WTC11 (cell line): Measurements from ENCODE around the gene AKAP8. TPM values are rescaled to one million over a fixed set of nuclear protein-coding genes. Genes with fewer than 3 reads are reported as not detected.

Experiments used
- ATAC-seq: fragments of 200-7000 bp; cut with Tn5 transposase; 2 replicates; pipeline ENCODE4 v1.10.0; 2021; ENCODE audit warnings: mild to moderate bottlenecking, moderate library complexity
- CTCF ChIA-PET: fragments of 300-600 bp; sonication (Branson Sonifier 250); formaldehyde crosslinking; loops from one replicate; lab custom pipeline; 2021; ENCODE audit warnings: antibody characterized with exemption; lab: Charles Lee
- POLR2A ChIA-PET: fragments of 350-600 bp; sonication (Branson Sonifier 250); formaldehyde crosslinking; loops from one replicate; lab custom pipeline; 2021; ENCODE audit warnings: antibody characterized with exemption; lab: Charles Lee
- DNase-seq: peaks from one replicate; pipeline ENCODE4 v3.0.0; 2021; ENCODE audit warnings: low spot score
- H3K27ac Mint-ChIP-seq: 2 replicates; pipeline ENCODE4 v1.8.0; 2021; ENCODE audit warnings: mixed read lengths
- H3K27me3 Mint-ChIP-seq: 2 replicates; pipeline ENCODE4 v1.8.0; 2021; ENCODE audit warnings: low read depth, mild to moderate bottlenecking, moderate library complexity, mixed read lengths
- H3K36me3 Mint-ChIP-seq: 2 replicates; pipeline ENCODE4 v1.8.0; 2021; ENCODE audit warnings: mixed read lengths
- H3K4me1 Mint-ChIP-seq: 2 replicates; pipeline ENCODE4 v1.8.0; 2022; ENCODE audit warnings: mixed read lengths
- H3K4me3 Mint-ChIP-seq: 2 replicates; pipeline ENCODE4 v1.8.0; 2021; ENCODE audit warnings: mild to moderate bottlenecking, moderate library complexity, mixed read lengths
- H3K9me3 Mint-ChIP-seq: 2 replicates; pipeline ENCODE4 v1.8.0; 2021; ENCODE audit warnings: mixed read lengths
- CREM ChIP-seq: sonication (generic); formaldehyde crosslinking; IDR thresholded peaks from 2 replicates; pipeline ENCODE4 v1.8.1; 2022; ENCODE audit warnings: mild to moderate bottlenecking, missing genetic modification reagents, moderate library complexity
- EMX1 ChIP-seq: fragments of 250-450 bp; sonication (Bioruptor Pico); IDR thresholded peaks from 2 replicates; pipeline ENCODE4 v1.8.0; 2021; ENCODE audit warnings: mild to moderate bottlenecking
- JUN ChIP-seq: sonication (generic); formaldehyde crosslinking; IDR thresholded peaks from 2 replicates; pipeline ENCODE4 v1.8.0; 2023; ENCODE audit warnings: mild to moderate bottlenecking, missing genetic modification reagents
- KAT7 ChIP-seq: sonication (generic); formaldehyde crosslinking; IDR thresholded peaks from 2 replicates; pipeline ENCODE4 v1.8.1; 2023; ENCODE audit warnings: missing genetic modification reagents, mild to moderate bottlenecking, borderline replicate concordance
- MLX ChIP-seq: sonication (generic); formaldehyde crosslinking; IDR thresholded peaks from 2 replicates; pipeline ENCODE4 v1.8.1; 2023; ENCODE audit warnings: mild to moderate bottlenecking, missing genetic modification reagents, moderate library complexity
- NFATC4 ChIP-seq: fragments of 250-450 bp; sonication (Bioruptor Pico); IDR thresholded peaks from 2 replicates; pipeline ENCODE4 v1.9.0; 2021; ENCODE audit warnings: mild to moderate bottlenecking
- NR1H2 ChIP-seq: sonication (generic); formaldehyde crosslinking; IDR thresholded peaks from 2 replicates; pipeline ENCODE4 v1.9.0; 2021; ENCODE audit warnings: mild to moderate bottlenecking, moderate library complexity, missing genetic modification reagents
- OVOL2 ChIP-seq: fragments of 250-450 bp; sonication (Bioruptor Pico); IDR thresholded peaks from 2 replicates; pipeline ENCODE4 v1.9.0; 2021; ENCODE audit warnings: mild to moderate bottlenecking, borderline replicate concordance
- PRDM15 ChIP-seq: sonication (generic); formaldehyde crosslinking; IDR thresholded peaks from 2 replicates; pipeline ENCODE4 v1.8.0; 2022; ENCODE audit warnings: missing genetic modification reagents
- SOX15 ChIP-seq: fragments of 250-450 bp; sonication (Bioruptor Pico); IDR thresholded peaks from 2 replicates; pipeline ENCODE4 v1.9.0; 2021; ENCODE audit warnings: mild to moderate bottlenecking
- TCF7 ChIP-seq: sonication (generic); formaldehyde crosslinking; IDR thresholded peaks from 2 replicates; pipeline ENCODE4 v1.8.0; 2022; ENCODE audit warnings: mild to moderate bottlenecking, low read depth, missing genetic modification reagents, moderate library complexity
- TEAD1 ChIP-seq: sonication (generic); formaldehyde crosslinking; IDR thresholded peaks from 2 replicates; pipeline ENCODE4 v1.8.0; 2022; ENCODE audit warnings: mild to moderate bottlenecking, missing genetic modification reagents
- ZNF281 ChIP-seq: sonication (generic); formaldehyde crosslinking; IDR thresholded peaks from 2 replicates; pipeline ENCODE4 v1.8.0; 2023; ENCODE audit warnings: mild to moderate bottlenecking, missing genetic modification reagents
- ZNF396 ChIP-seq: fragments of 250-450 bp; sonication (Bioruptor Pico); IDR thresholded peaks from 2 replicates; pipeline ENCODE4 v1.8.0; 2021; ENCODE audit warnings: mild to moderate bottlenecking, moderate library complexity, borderline replicate concordance
- ZSCAN18 ChIP-seq: fragments of 250-450 bp; sonication (Bioruptor Pico); IDR thresholded peaks from 2 replicates; pipeline ENCODE4 v2.1.2; 2022; ENCODE audit warnings: mild to moderate bottlenecking, moderate library complexity
- total RNA-seq: library from RNA; stranded (reverse); gene quantifications from 3 replicates; pipeline ENCODE4 v1.2.3, GENCODE V29; 2021
- TF ChIP-seq, protein P1 (sequence below): sonication (generic); formaldehyde crosslinking; IDR thresholded peaks from 2 replicates; pipeline ENCODE4 v1.8.1; 2022; ENCODE audit warnings: missing genetic modification reagents, borderline replicate concordance
- TF ChIP-seq, protein P2 (sequence below): sonication (generic); formaldehyde crosslinking; conservative IDR thresholded peaks from 2 replicates; pipeline ENCODE4 v1.8.1; 2022; ENCODE audit warnings: mild to moderate bottlenecking, missing genetic modification reagents

AKAP8 gene
- total RNA-seq, 1 experiment from 2014 or later, result 65.9 TPM

GRCh38 chr19:15426485-15427349 is 47.1 kb upstream of the AKAP8 start (continued):
- TF ChIP-seq NFATC4 (CRISPR knock-in tag), result no peak
- TF ChIP-seq SOX15, result no peak
- TF ChIP-seq TEAD1 (CRISPR knock-in tag), result no peak

DNA sequence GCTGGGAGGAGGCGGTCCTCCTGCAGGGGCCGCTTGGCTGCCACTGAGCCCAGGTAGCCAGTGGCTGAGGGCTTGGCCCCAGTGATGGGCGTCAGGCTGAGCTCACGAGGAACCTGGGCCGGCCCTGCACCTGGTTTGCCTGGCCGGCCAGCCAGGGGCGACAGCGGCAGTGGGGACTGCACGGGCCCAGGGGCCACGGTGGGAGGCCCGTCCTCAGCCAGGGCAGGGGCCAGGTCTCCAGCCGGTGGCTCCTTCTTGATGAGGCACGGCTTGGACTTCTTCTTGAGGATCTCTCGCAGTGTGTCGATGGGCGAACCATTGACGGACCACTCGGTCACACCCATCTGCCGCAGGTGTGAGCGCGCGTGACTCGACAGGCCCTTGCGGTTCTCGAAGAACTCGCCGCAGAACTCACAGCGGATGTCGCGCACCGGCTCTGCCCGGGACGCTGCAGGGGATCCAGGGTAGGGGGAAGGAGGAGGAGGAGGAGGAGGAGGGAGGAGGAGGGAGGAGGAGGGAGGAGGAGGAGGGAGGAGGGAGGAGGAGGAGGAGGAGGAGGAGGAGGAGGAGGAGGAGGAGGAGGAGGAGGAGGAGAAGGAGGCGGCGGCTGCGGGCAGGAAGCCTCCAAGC is 45.8 kb upstream of the AKAP8 start:
- no peak for DNase-seq
- POLR2A ChIA-PET, result no interaction called here
- no peak for TF ChIP-seq TCF7
- no peaks in the 10 kb centered on the region for H3K9me3 Mint-ChIP-seq
- no peak for ATAC-seq
- CTCF ChIA-PET, result no interaction called here
- H3K27ac Mint-ChIP-seq, result no peak overlapping the region
- H3K36me3 Mint-ChIP-seq, result peaks cover 35% of the 10 kb centered on the region
- no peaks in the 10 kb centered on the region for H3K27me3 Mint-ChIP-seq
- H3K4me1 Mint-ChIP-seq, result peaks cover 2% of the 10 kb centered on the region
- H3K4me3 Mint-ChIP-seq, result no peak overlapping the region

GRCh38 chr19:15424692-15425272 is 45.2 kb upstream of the AKAP8 start:
- Mint-ChIP-seq H3K27me3 (no peaks in the 10 kb centered on the region), H3K4me3 (no peak overlapping the region), H3K27ac (no peak overlapping the region), H3K36me3 (peaks cover 35% of the 10 kb centered on the region), H3K4me1 (no peaks in the 10 kb centered on the region), H3K9me3 (no peaks in the 10 kb centered on the region)
- POLR2A ChIA-PET, result no interaction called here
- ATAC-seq (no peak), DNase-seq (no peak)
- TF ChIP-seq, protein P1, sequence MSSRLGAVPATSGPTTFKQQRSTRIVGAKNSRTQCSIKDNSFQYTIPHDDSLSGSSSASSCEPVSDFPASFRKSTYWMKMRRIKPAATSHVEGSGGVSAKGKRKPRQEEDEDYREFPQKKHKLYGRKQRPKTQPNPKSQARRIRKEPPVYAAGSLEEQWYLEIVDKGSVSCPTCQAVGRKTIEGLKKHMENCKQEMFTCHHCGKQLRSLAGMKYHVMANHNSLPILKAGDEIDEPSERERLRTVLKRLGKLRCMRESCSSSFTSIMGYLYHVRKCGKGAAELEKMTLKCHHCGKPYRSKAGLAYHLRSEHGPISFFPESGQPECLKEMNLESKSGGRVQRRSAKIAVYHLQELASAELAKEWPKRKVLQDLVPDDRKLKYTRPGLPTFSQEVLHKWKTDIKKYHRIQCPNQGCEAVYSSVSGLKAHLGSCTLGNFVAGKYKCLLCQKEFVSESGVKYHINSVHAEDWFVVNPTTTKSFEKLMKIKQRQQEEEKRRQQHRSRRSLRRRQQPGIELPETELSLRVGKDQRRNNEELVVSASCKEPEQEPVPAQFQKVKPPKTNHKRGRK (CRISPR knock-in tag), result no peak
- TF ChIP-seq EMX1 (CRISPR knock-in tag) (no peak), JUN (CRISPR knock-in tag) (no peak), NR1H2 (CRISPR knock-in tag) (no peak)
- CTCF ChIA-PET, result no interaction called here

GRCh38 chr19:15424121-15424520 is 44.5 kb upstream of the AKAP8 start:
- DNase-seq, result no peak
- H3K9me3 Mint-ChIP-seq, result no peaks in the 10 kb centered on the region
- CTCF ChIA-PET, result no interaction called here
- H3K27ac Mint-ChIP-seq, result no peak overlapping the region
- H3K4me1 Mint-ChIP-seq, result peaks cover 2% of the 10 kb centered on the region; the same call in 1 of the 2 replicates
- ATAC-seq, result no peak
- no peak overlapping the region for H3K4me3 Mint-ChIP-seq
- POLR2A ChIA-PET, result no interaction called here
- H3K27me3 Mint-ChIP-seq, result no peaks in the 10 kb centered on the region
- peaks cover 35% of the 10 kb centered on the region for H3K36me3 Mint-ChIP-seq
- TF ChIP-seq ZNF396 (CRISPR knock-in tag) (no peak), CREM (CRISPR knock-in tag) (no peak), ZNF281 (CRISPR knock-in tag) (no peak), OVOL2 (CRISPR knock-in tag) (no peak), ZSCAN18 (CRISPR knock-in tag) (no peak), PRDM15 (CRISPR knock-in tag) (no peak), MLX (CRISPR knock-in tag) (no peak), KAT7 (CRISPR knock-in tag) (no peak)
- TF ChIP-seq, protein P2, sequence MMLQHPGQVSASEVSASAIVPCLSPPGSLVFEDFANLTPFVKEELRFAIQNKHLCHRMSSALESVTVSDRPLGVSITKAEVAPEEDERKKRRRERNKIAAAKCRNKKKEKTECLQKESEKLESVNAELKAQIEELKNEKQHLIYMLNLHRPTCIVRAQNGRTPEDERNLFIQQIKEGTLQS, result no peak
